Glutamatergic neuron (in vitro differentiated cells): ENCODE measurements around the gene CAPN14. TPM values are rescaled to one million over a fixed set of nuclear protein-coding genes. Genes with fewer than 3 reads are reported as not detected.

Experiments used
- DNase-seq: peaks from one replicate; pipeline ENCODE4 v3.0.0; 2022
- H3K27ac Mint-ChIP-seq: one replicate; pipeline ENCODE4 v1.8.0; 2020; ENCODE audit warnings: mild to moderate bottlenecking, mixed read lengths, inconsistent platforms; ENCODE audit not compliant: unreplicated experiment
- H3K27me3 Mint-ChIP-seq: one replicate; pipeline ENCODE4 v1.8.0; 2020; ENCODE audit warnings: mild to moderate bottlenecking, moderate library complexity, mixed read lengths, inconsistent platforms; ENCODE audit not compliant: unreplicated experiment
- H3K36me3 Mint-ChIP-seq: one replicate; pipeline ENCODE4 v1.8.0; 2020; ENCODE audit warnings: mild to moderate bottlenecking, mixed read lengths, inconsistent platforms; ENCODE audit not compliant: unreplicated experiment
- H3K4me1 Mint-ChIP-seq: one replicate; pipeline ENCODE4 v1.8.0; 2020; ENCODE audit warnings: mild to moderate bottlenecking, low read depth, mixed read lengths, inconsistent platforms; ENCODE audit not compliant: unreplicated experiment
- H3K4me3 Mint-ChIP-seq: one replicate; pipeline ENCODE4 v1.8.0; 2020; ENCODE audit warnings: mild to moderate bottlenecking, mixed read lengths, inconsistent platforms; ENCODE audit not compliant: unreplicated experiment
- H3K9me3 Mint-ChIP-seq: one replicate; pipeline ENCODE4 v1.8.0; 2020; ENCODE audit warnings: mild to moderate bottlenecking, moderate library complexity, mixed read lengths, inconsistent platforms; ENCODE audit not compliant: unreplicated experiment
- total RNA-seq: library from RNA; stranded (reverse); fragmentation: NEBNext Ultra II Directional; extraction: Animal tissue kit (Norgen Biotek cat#: 25700); gene quantifications from one replicate; pipeline ENCODE4 v1.2.1, GENCODE V29; 2021; ENCODE audit not compliant: unreplicated experiment
- TF ChIP-seq, protein P1 (sequence below): fragments of 200-600 bp; sonication (generic); IDR thresholded peaks from one replicate; pipeline ENCODE4 v1.5.0; 2021; ENCODE audit not compliant: partially characterized antibody, unreplicated experiment

Gene CAPN14
- total RNA-seq, 1 donor from 2014 or later, result 0.25 TPM

GRCh38 chr2:31124904-31125303 lies 92.4 kb downstream of the CAPN14 start:
- H3K9me3 Mint-ChIP-seq, result no peaks in the 10 kb centered on the region
- no peak for DNase-seq
- H3K27me3 Mint-ChIP-seq, result peaks cover 2% of the 10 kb centered on the region
- TF ChIP-seq, protein P1, sequence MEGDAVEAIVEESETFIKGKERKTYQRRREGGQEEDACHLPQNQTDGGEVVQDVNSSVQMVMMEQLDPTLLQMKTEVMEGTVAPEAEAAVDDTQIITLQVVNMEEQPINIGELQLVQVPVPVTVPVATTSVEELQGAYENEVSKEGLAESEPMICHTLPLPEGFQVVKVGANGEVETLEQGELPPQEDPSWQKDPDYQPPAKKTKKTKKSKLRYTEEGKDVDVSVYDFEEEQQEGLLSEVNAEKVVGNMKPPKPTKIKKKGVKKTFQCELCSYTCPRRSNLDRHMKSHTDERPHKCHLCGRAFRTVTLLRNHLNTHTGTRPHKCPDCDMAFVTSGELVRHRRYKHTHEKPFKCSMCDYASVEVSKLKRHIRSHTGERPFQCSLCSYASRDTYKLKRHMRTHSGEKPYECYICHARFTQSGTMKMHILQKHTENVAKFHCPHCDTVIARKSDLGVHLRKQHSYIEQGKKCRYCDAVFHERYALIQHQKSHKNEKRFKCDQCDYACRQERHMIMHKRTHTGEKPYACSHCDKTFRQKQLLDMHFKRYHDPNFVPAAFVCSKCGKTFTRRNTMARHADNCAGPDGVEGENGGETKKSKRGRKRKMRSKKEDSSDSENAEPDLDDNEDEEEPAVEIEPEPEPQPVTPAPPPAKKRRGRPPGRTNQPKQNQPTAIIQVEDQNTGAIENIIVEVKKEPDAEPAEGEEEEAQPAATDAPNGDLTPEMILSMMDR, result no peak
- no peak overlapping the region for H3K4me3 Mint-ChIP-seq
- peaks cover 4% of the 10 kb centered on the region for H3K36me3 Mint-ChIP-seq
- no peak overlapping the region for H3K27ac Mint-ChIP-seq
- H3K4me1 Mint-ChIP-seq, result peaks cover 18% of the 10 kb centered on the region

Other genes with a start within 250 kb of the CAPN14 start
- 14.4 TPM for gene GALNT14, start 79.1 kb downstream of the CAPN14 start, total RNA-seq
- gene EHD3, start 16.6 kb upstream of the CAPN14 start, total RNA-seq, result 11.5 TPM
- 1.3 TPM for gene XDH, start 197.2 kb upstream of the CAPN14 start, total RNA-seq